GM12801 (cell line): Measurements from ENCODE around the gene LARGE1.

ENCODE experiments used
- CTCF ChIP-seq: IDR thresholded peaks from one replicate; pipeline ENCODE4 v1.5.1; 2011; ENCODE audit warnings: control low read depth; ENCODE audit not compliant: insufficient read length; ENCODE audit errors: extremely low read depth

The LARGE1 gene

GRCh38 chr22:33575771-33576170 lies 344.5 kb downstream of the LARGE1 start:
- TF ChIP-seq CTCF, result no peak

- TF ChIP-seq CTCF, result no peak
These were observed 345.2 kb downstream of the LARGE1 start for GRCh38 chr22:33575041-33575440.

- TF ChIP-seq CTCF, result no peak
These were observed 346.8 kb downstream of the LARGE1 start for GRCh38 chr22:33573479-33573878.

GRCh38 chr22:33572086-33572485 lies 348.2 kb downstream of the LARGE1 start:
- no peak for TF ChIP-seq CTCF

- TF ChIP-seq CTCF, result no peak
These were observed 350.2 kb downstream of the LARGE1 start for GRCh38 chr22:33570110-33570509.

- TF ChIP-seq CTCF, result no peak
These were observed 350.7 kb downstream of the LARGE1 start for GRCh38 chr22:33569559-33569958.

- no peak for TF ChIP-seq CTCF
These were observed 351.3 kb downstream of the LARGE1 start for GRCh38 chr22:33569018-33569417.

GRCh38 chr22:33565580-33565995 lies 354.7 kb downstream of the LARGE1 start:
- TF ChIP-seq CTCF, result no peak
